ENCODE data around the gene PAK5.

Gene PAK5

DNA sequence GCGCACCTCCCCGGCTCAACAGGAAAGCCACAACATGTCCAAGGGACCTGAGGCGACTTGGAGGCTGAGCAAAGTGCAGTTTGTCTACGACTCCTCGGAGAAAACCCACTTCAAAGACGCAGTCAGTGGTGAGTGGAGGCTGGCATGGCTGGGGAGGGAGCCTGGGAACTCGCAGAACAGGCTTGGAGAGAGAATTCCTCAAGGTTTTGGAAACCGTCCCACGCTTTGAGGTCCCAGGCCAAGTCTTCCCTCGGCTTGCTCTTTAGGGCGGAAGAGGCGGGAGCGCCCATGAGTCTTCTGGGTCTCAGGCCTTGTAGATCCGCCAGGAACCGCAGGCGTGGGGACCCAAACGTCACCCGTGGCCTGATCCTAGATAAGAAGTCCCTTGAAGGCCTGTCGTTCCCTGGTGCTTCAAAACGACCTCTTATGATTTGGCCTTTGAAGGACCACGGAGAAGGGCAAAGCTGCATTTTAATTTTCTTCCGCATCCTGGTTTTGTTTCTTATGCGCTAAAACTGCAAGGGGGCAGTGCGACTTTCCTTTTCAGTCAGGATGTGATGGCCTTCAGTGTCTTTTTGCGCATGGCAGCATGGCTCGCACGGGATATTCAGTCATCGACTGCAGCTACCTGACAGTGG lies 322.5 kb downstream of the PAK5 start:
- no peak for DNase-seq

DNA sequence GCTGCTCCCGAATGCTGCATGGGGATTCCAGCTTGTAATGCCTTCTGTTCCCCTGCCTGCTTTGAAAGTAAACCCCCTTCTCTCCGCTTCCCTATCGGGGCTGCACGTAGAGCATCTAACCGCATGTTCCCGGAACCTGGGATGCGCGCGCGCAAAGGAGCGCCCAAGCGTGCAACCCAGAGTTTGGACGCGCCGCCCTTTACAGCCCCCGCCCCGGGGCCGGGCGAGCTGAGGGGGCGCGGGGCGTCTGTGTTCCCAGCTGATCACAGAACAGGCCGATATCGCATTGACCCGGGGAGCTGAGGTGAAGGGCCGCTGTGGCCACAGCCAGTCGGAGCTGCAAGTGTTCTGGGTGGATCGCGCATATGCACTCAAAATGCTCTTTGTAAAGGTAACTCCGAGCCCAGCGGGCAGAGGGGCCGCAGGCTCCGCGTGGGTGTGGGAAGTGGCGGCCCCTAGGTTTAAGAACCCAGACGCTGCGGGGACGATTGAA lies 323.1 kb downstream of the PAK5 start:
- no peak for DNase-seq

DNA sequence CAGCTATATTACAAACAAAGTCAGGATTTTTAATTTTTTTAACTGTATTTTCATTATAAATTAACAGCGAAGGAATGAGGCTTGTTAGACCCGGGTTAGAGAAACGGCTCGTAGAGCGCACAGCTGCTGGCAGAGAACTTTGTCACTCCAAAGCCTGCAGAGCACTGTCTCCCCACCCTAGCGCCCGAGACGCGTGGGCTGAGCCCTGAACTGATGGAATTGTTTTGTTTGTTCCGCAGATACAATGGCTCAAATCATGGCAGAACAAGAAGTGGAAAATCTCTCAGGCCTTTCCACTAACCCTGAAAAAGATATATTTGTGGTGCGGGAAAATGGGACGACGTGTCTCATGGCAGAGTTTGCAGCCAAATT lies 323.7 kb downstream of the PAK5 start:
- no peak for DNase-seq

- DNase-seq: no peak
Observed at GRCh38 chr20:9514461-9515213, 324.2 kb downstream of the PAK5 start, which contains the start of gene LAMP5. Gene LAMP5 (plus strand): TSS chr20:9514590. CDS start chr20:9514853, 263 bp downstream.

DNA sequence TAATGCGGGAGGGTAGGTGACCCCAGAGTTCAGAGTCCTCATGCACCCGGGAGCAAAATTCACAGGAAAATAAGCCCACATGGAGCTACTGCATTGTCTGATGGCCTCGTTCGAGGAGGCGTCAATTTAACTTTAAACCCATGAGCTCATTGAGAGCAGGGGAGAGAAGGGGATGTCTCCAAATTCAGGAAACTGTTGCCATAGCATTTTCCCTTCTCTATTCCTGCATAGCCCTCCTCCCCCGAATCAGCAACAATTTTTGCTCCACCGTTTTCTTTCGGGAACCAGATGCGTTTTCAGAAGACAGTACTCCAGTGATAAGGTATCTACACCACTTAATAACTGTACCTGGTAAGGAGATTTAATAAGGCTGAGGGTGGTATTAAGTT lies 324.8 kb downstream of the PAK5 start:
- no peak for DNase-seq

- no peak for DNase-seq
Observed at GRCh38 chr20:9510911-9511310, 328.0 kb downstream of the PAK5 start.

GRCh38 chr20:9509246-9509645 lies 329.6 kb downstream of the PAK5 start:
- no peak for DNase-seq

GRCh38 chr20:9508696-9509178 lies 330.1 kb downstream of the PAK5 start:
- no peak for DNase-seq

- DNase-seq: no peak
Observed at GRCh38 chr20:9508240-9508661, 330.6 kb downstream of the PAK5 start.

DNA sequence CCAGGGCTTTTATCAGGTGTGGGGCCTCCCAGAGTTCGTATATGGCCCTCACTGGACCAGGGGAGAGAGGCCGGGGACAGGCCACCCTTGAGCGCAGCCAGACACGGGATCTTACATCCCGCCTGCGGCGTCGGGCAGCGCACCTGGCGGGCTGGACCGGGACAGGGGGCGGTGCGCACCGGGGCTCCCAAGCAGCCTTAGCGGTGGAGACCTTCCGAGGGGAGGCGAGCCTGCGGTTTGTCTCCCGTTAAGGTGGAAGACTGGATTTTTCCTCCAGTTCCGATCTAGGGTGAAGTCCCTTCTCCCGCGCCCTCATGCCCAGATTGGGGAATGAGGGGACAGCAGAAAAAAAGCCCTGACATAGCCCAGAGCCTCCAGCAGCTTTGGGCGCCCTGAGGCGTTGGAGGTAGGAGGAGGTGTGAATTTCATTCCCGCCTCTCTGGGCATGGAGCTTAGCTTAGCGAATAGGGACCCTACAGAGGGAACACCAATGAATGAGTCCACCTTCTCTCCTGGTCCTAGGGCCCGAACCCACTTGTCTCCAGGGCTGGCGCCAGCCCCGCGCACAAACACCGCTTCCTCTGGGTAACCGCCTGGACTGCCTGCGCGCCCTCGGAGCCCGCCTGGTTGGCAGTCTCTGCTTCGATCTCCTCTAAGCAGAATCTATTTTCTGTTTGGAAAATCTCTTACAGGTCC lies 331.2 kb downstream of the PAK5 start:
- no peak for DNase-seq

DNA sequence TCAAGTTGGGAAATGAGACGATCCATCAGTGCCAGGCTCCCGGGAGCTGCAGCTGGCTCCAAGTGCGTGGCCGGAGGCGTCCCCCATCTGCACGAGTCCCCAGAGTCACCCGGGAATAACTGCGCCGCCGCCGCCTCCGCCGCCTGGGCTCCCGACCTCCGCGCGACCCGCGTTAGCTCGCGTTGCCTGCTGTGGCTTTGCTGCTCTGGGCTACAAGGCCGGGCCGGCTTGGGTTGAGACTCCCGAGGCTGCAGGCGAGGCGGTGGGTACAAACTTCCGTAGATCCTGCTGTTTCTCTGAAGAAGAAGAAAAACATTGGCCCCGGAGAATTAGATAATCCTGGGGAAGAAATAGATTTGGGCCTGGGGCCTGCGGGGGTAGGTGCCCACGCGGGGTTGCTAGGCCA lies 331.9 kb downstream of the PAK5 start:
- DNase-seq: no peak

DNA sequence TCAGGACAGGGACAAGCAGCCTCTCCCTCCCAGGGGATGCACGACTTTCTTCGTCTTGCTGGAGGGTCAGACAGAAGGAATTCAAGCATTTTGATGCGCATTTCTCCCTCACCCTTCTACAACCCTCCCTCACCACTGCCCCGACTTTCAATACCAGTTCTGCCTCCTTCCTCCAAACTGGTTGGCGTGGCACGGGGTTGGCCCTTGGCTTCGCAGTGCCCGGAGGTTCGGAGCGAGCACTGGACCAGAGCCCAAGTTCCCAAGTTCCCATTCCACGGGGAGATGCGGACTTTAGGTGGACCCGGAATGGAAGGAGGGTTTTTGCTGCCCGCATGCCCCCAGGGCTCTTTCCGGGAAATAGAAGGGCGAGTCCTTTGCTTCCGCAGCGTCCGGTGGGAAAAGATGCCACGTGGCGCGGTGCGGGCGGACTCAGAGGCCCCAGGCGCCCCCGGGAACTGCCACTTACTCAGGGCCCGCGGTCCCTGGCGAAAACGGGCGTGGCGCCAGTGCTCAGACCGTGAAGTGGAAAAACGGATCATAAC lies 332.5 kb downstream of the PAK5 start:
- peak in 1 of 2 donors; percentile 59 for DNase-seq

DNA sequence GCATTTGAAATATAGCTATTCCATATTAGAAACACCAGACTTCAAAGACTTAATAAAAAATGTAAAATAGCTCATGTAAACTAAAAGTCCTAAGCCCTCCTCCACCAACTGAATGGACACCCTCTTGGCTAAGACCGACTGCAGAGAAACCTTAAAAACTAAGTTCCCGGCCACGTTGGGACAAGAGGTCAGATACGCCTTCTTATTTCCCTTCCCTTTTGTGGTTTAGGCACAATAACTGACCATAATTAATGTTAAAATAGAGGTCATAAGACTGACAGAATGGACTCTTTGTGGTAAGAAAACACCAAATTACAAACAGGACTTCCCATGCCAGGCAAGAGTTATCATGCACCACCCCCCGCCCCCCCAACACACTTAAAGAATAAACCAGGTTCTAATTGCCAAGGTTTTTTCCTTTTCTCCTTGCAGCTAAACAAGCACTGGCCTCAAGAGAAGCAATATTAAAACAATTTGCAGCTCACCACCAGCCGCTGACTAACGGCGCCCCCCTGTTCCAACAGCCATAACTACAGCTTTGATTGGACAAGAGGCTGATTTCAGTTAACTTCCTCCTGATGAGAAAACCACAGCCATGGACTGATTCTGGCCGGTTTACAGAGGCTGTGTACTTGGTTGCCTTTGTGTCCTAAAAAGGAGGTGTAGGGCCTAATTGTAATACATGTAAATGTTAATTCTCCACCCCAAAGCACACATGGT lies 335.2 kb downstream of the PAK5 start:
- DNase-seq: peak; percentile 81 to 87

DNA sequence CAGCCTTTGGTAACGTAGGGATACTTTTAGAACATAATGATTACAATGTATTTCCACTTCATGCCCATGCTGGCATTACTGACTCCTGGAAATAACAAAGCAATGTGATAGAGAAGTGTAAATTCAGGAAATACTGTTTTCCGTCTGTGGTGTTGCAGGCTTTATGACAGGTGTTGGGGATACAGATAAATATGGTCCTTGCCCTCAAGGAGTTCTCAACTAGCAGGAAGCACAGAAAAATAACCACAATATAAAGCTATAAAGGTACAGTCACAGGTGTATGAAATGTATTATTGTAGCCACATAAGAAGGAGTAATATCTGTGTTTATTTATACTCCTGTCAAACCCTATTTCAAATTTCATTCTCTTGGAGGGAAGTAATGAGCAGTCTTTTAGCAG lies 337.4 kb downstream of the PAK5 start:
- no peak for DNase-seq

- DNase-seq: peak; percentile 83 to 92
Observed at GRCh38 chr20:9500121-9500520, 338.8 kb downstream of the PAK5 start.

DNA sequence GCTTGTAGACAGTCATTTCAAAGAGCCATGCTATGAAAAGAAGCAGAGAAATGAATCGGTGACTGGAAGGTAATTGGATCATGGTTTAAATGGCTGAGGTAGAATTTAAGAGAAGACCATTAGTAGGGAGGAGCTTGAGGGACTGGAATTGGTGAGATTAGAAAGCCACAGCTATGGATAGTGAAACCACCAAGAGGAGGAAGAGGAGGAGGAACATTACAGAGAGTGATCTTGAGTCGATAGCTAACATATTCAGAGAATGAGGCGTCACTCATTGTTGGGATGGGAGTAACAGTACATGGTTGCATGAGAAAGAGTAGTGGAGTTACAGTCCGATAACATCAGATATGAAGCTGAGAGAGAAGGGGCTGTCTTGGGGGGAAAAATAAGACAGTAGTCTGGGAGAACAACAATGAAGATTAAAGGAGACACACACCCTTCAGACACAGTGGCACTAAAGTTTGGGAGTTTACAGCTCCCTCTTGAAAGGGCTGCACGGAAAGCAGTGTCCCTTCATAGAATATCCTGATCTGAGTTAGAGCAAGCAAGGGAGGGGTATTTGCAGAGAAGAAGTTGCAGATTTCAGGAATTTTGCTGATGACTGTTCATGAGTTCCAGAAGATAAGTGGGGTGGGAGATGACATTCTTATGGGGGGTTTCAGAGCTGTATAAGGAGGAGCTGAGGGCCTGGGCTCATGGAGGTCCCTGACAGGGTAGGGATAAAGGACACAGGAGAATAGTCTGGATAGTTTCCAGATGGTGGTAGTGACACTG lies 339.6 kb downstream of the PAK5 start:
- peak; percentile 61 to 66 for DNase-seq

- DNase-seq: peak; percentile 84 to 85
Observed at GRCh38 chr20:9498322-9498721, 340.6 kb downstream of the PAK5 start.

GRCh38 chr20:9496155-9496554 lies 342.7 kb downstream of the PAK5 start:
- peak; percentile 75 to 76 for DNase-seq

DNA sequence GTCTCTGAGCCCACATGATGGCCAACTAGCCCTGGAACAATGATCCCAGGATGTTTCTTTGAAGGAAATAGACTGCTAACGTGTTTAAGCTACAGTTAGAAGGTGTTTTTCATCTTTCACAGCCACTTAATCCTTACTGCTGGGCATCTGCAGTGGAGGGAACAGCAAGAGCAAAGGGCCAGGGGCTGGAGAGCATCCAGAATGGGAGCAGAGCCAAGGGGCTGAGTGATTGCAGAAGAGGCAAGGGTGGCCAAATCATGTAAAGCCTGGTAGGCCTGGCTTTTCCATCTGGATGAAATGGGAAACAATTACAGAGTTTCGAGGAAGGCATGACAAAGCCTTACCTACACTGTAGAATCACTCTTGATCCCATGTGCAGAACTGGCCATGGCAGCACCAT lies 343.2 kb downstream of the PAK5 start:
- DNase-seq: no peak

DNA sequence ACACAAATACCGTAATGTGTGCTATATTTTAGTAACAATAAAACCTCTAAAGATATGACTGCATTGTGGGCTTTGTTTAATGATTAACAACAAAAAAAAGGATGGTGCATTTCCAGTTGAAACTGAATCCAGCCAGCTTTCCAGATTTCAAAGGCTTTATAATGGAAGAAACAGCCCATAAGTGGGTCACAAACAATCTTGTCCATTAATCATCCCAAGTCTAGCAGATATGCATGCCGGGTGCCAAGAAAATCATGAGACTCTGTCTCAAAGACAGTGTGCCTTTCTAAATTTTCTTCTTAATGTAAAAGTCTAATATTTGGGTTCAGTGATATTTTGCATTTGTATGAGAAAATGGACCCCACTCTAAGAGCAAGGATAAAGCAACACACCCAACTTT lies 345.1 kb downstream of the PAK5 start:
- no peak for DNase-seq

GRCh38 chr20:9492067-9492466 lies 346.8 kb downstream of the PAK5 start:
- no peak for DNase-seq

- peak in 1 of 2 donors; percentile 61 for DNase-seq
Observed at GRCh38 chr20:9491324-9491723, 347.6 kb downstream of the PAK5 start.
